ENCODE data around the gene APBB1.

The APBB1 gene

GRCh38 chr11:6417907-6418556, 862 bp downstream of the APBB1 start:
- peak in 5 of 51 donors; percentile 27 to 57 (median 42) for DNase-seq

DNA sequence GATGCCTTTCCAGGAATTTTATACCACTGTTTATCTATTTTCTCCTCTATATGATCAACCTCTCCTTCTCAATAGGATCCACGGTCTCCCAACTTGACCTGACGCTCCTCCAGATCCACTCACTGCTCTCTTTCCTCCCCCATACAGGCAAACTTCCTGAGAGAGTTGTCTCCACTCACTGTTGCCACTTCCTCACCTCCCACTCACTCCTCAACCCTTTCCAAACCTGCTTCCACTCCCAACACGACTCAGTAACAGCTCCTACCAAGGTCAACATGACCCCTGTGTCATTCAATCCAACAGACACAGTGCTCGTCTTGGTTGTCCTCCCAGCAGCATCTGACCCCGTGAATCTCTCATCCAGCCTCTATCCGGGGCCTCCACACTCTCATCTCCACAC, 3.1 kb downstream of the APBB1 start:
- no peak for DNase-seq

GRCh38 chr11:6414874-6415328, 4.0 kb downstream of the APBB1 start:
- DNase-seq, result no peak

- peak in 2 of 51 donors; percentile 50 to 64 for DNase-seq
Observed at GRCh38 chr11:6413791-6414201, 5.1 kb downstream of the APBB1 start.

GRCh38 chr11:6411594-6412031, 7.3 kb downstream of the APBB1 start:
- peak in 47 of 51 donors; percentile 6 to 91 (median 71) for DNase-seq

DNA sequence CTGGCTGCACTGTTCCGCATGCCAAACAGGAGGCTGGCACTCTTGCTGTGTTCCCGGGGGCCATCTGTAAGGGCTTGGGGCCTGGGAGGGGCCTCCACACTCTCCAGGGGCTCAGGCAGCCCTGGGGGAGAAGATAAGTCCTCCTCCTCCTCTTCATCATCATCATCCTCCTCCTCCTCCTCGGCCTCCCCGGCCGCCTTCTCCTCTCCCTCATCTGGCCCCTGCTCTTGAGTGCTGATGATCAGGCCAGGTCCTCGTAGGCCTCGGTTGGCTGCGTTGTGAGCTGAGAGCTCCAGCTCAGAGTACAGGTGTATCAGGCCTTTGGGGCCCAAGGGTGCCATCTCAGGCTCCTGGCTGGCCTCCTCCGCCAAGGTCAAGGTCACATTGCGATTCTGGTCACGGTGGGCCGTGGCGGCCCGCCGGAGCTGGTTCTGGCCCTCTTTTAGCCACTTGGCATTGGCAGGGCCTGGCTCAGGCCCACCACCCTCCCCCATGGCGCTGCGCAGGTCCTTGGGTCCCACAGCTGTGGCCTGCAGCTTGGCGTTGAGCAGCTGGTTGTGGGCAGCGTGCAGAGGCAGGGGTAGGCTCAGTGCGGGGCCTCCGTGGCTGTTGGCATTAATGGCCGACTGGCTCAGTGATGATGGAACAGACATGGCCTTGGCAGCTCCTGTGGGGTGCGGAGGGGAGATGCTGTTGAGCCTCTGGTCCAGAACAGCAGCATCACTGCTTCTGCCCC, 8.0 kb downstream of the APBB1 start:
- DNase-seq, result peak in 25 of 51 donors; percentile 27 to 77 (median 64)

- DNase-seq, result no peak
Observed at GRCh38 chr11:6406370-6406769, 12.5 kb downstream of the APBB1 start.

GRCh38 chr11:6405846-6406245, 13.0 kb downstream of the APBB1 start:
- no peak for DNase-seq

- peak in 37 of 51 donors; percentile 24 to 84 (median 63) for DNase-seq
Observed at GRCh38 chr11:6405052-6405667, 13.7 kb downstream of the APBB1 start.

DNA sequence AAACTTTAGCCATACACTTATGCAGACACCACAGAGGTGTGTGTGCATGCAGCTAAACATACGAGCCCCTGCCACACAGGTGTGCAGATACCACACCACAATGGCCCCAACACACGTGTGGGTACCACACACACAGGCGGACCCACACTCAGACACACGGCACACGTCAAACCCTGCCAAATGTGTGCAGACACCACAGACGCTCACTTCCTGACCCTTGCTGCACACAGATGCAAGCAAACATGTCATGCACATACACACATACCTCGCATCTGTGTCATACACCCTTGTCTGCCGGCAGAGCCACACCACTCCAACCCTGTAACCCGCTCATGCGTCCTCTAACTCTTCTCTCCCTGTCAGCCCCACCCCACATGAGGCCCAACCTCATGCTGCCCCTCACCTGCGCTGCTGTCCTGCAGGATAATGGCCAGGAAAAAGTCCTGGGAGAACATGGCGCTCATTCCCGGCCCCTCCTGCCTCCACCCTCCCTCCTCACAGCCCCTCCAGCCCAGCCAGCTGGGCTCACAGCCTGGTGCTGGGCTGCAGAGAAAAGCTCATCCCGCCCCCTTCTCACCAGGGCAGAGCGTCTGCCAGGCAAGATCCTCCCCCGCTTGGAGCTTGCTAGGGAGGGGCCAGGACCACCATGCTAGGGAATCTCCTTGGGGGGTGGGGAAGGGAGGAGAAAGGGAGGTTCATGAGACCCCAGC, 14.4 kb downstream of the APBB1 start:
- peak in 24 of 51 donors; percentile 20 to 70 (median 48) for DNase-seq

- DNase-seq, result no peak
Observed at GRCh38 chr11:6403539-6403938, 15.4 kb downstream of the APBB1 start.

GRCh38 chr11:6402561-6402981, 16.3 kb downstream of the APBB1 start:
- DNase-seq, result no peak

GRCh38 chr11:6402061-6402470, 16.8 kb downstream of the APBB1 start:
- DNase-seq, result peak in 1 of 51 donors; percentile 59

DNA sequence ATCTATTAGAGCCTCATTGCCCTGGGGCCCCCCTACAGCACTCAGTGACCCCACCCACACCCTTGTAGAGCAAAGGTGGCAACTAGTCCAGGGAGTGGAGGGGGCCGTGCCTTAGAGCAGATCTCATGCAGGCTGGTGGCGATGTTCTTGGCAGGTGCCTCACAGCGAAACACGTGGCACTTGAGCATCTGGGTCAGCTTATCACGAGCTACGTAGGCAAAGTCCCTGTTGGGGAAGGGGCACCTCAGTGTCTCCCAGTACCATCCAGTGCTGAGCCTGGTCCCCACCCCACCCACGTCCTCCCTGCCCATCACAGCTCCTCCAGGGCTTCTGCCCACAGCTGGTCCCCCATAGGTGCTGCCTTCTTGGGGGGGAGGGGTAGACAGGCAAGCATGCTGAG, 17.4 kb downstream of the APBB1 start:
- DNase-seq, result no peak

DNA sequence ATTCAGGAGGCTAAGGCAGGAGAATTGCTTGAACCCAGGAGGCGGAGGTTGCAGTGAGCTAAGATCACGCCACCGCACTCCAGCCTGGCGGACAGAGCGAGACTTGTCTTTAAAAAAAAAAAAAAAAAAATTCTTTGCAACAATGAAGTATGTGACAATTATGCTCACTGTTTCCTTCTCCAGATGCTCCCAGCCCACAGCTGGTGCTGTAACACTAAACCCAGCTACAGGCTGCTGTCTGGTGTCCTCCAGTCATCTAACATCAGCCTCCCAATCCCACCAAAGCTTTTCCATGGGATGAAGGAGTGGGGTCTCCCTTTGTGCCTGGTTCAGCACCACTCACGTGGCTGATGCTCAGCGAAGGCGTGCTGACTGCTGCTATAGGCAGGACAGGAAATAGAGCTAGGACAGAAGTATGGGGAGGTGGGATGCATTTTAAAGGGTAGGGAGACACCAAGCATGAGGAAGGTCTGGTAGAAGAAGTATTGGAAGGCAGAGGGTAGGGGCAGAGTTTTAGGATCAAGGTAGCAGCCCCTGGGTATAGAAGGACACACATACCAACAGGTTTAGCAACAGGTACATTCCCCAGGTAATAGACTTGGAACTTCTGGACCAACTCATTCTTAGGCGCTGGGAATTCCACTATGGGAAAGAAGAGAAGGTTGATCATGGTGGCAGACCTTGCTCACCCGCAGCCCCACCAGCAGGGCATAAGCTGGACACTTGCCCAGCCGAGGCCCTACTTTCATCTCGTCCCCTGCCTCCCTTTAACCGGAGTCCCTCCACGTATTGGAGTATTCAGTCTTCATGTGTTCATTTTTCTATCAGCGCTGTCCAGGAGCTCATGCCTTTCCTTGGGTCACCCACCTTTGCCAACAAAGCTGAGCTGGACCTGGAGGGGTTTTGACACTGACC, 18.2 kb downstream of the APBB1 start:
- DNase-seq, result peak in 6 of 51 donors; percentile 16 to 38 (median 30)

DNA sequence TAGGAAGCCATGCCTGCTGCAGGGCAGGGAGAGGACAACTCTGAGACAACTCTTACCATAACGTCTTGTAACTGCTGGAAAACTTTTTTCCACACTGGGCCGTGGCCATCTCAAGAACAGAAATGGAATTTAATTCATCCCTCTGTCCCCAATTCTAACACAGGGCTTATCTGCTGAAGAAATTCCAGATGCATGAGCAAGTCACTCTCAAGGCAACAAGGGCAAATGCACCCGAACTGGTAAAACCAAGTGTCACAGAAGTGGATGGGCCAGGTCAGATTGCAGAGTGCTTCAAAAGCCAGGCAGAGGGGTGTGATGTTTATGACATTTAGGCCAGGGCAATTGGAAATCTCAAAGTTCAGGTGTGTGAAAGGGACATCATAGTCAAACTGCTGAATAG, 21.3 kb downstream of the APBB1 start:
- no peak for DNase-seq

DNA sequence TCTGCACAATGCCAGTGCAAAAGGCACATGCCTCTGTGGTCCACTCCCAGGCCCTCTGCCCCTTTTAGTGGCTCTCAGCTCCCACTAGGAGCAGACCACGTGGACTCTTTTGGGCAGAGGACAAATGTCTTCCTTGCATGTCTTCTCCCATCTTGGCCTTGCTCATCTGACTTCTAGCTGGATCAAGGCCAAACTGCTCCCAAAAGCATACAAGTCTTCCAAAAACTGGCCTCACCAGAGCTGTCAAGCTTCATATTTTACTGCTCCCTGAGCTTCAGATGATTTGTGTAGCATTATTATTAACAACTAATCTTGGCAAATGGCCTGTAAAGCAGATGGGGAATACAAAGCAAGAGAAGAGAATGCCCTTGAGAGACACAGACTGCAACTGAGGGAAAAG, 21.7 kb downstream of the APBB1 start:
- no peak for DNase-seq

GRCh38 chr11:6395470-6396060, 23.3 kb downstream of the APBB1 start:
- DNase-seq, result peak in 1 of 51 donors; percentile 40

DNA sequence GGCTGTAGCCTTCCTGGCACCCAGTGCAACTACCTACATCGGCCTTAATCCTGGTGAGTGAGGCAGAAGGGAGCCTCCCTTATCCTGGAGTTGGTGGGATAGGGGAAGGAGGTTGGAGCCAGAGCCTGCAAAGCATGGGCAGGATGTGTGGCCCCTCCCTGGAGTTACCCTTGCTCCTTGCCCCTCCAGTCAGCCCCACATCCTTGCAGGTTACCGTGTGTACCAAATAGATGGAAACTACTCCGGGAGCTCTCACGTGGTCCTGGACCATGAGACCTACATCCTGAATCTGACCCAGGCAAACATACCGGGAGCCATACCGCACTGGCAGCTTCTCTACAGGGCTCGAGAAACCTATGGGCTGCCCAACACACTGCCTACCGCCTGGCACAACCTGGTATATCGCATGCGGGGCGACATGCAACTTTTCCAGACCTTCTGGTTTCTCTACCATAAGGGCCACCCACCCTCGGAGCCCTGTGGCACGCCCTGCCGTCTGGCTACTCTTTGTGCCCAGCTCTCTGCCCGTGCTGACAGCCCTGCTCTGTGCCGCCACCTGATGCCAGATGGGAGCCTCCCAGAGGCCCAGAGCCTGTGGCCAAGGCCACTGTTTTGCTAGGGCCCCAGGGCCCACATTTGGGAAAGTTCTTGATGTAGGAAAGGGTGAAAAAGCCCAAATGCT, 24.8 kb downstream of the APBB1 start:
- no peak for DNase-seq

All from hypothalamus (tissue), 51 donors.